NT2/D1 (cell line): Measurements from ENCODE around the gene FKBP5.
A peak's percentile ranks its signal among the peaks of the same experiment; 100 is the strongest.
"Not testable (repeated sequence)": the region's sequence is repeated elsewhere in the genome, so short reads cannot be mapped to it uniquely, and the experiment has no call there.

Experiments
- DNase-seq: peaks from one replicate; pipeline ENCODE4 v3.0.0-alpha.2; 2011; ENCODE audit warnings: low read depth, low spot score
- H3K27me3 ChIP-seq: 2 replicates; pipeline ENCODE4 v1.6.0; 2011; ENCODE audit warnings: mild to moderate bottlenecking; ENCODE audit not compliant: insufficient read length, insufficient read depth
- H3K36me3 ChIP-seq: 2 replicates; pipeline ENCODE4 v1.6.1; 2011; ENCODE audit warnings: mild to moderate bottlenecking, low read length, mixed read lengths; ENCODE audit not compliant: insufficient read depth, insufficient read length
- H3K4me1 ChIP-seq: 2 replicates; pipeline ENCODE4 v1.5.1; 2011; ENCODE audit not compliant: insufficient read depth, insufficient read length
- H3K4me3 ChIP-seq: 2 replicates; pipeline ENCODE4 v1.5.1; 2011; ENCODE audit warnings: low read depth; ENCODE audit not compliant: insufficient read length
- H3K9ac ChIP-seq: 2 replicates; pipeline ENCODE4 v1.6.0; 2011; ENCODE audit warnings: low read depth; ENCODE audit not compliant: insufficient read length
- H3K9me3 ChIP-seq: 2 replicates; pipeline ENCODE4 v1.5.1; 2011; ENCODE audit warnings: mild to moderate bottlenecking, low read length; ENCODE audit not compliant: insufficient read depth
- SUZ12 ChIP-seq: IDR thresholded peaks from 2 replicates; pipeline ENCODE4 v1.6.1; 2011; ENCODE audit not compliant: insufficient read length, insufficient read depth; ENCODE audit errors: extremely low read depth
- YY1 ChIP-seq: IDR thresholded peaks from 2 replicates; pipeline ENCODE4 v1.6.1; 2011; ENCODE audit not compliant: insufficient read length, insufficient read depth
- ZNF274 ChIP-seq: IDR thresholded peaks from 2 replicates; pipeline ENCODE4 v1.6.1; 2011; ENCODE audit warnings: mild to moderate bottlenecking, low read depth, low read length

The FKBP5 gene

DNA sequence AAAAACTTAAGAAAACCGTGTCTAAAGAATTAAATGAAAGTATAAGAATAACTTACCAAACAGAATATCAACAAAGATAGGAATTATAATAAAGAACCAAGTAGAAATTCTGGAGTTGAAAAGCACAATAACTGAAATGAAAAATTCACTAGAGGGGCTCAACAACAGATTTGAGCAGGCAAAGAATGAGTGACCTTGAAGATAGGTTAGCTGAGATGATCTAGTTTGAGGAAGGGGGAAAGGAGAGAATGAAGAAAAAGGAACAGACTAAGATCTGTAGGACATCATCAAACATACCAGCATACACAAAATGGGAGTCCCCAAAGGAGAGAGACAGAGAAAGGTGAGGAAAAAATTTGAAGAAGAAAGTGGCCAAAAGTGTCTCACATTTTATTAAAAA lies 138.3 kb downstream of the FKBP5 start:
- no peaks in the 10 kb centered on the region for H3K9me3 ChIP-seq
- H3K4me3 ChIP-seq, result no peak overlapping the region
- no peak for TF ChIP-seq YY1
- H3K4me1 ChIP-seq, result peaks cover 8% of the 10 kb centered on the region
- H3K9ac ChIP-seq, result no peak overlapping the region
- DNase-seq, result no peak
- H3K36me3 ChIP-seq, result no peaks in the 10 kb centered on the region
- H3K27me3 ChIP-seq, result no peaks in the 10 kb centered on the region

DNA sequence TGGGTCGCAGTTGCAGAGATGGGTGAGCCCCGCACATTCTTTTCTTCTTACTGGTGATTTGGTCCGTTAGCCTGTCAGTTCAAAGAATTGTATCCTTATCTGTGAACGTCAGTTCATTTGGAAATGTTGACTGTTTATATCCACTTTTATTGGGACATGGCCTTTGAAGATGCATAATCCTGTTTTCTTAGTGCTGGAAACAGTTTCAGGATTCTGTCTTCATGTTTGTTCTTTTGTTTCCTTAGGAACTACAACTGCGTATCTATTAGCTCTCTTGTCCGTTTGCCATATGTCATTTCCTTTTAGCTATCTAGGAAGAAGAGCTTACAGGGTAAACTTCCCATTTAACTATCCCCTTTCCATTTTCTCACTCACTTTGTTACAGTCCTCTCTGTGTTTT lies 141.0 kb downstream of the FKBP5 start:
- Histone ChIP-seq H3K4me3 (no peak overlapping the region), H3K9me3 (no peaks in the 10 kb centered on the region), H3K36me3 (no peaks in the 10 kb centered on the region), H3K4me1 (peaks cover 6% of the 10 kb centered on the region), H3K27me3 (no peaks in the 10 kb centered on the region), H3K9ac (no peak overlapping the region)
- TF ChIP-seq SUZ12 (no peak), YY1 (no peak), ZNF274 (no peak)
- no peak for DNase-seq

GRCh38 chr6:35544769-35545361 lies 143.8 kb downstream of the FKBP5 start:
- no peak overlapping the region for H3K4me3 ChIP-seq
- no peak overlapping the region for H3K9ac ChIP-seq
- H3K4me1 ChIP-seq, result peaks cover 6% of the 10 kb centered on the region
- no peaks in the 10 kb centered on the region for H3K27me3 ChIP-seq
- H3K9me3 ChIP-seq, result no peaks in the 10 kb centered on the region
- DNase-seq, result no peak
- no peak for TF ChIP-seq ZNF274
- TF ChIP-seq SUZ12, result no peak
- TF ChIP-seq YY1, result no peak
- H3K36me3 ChIP-seq, result no peaks in the 10 kb centered on the region

DNA sequence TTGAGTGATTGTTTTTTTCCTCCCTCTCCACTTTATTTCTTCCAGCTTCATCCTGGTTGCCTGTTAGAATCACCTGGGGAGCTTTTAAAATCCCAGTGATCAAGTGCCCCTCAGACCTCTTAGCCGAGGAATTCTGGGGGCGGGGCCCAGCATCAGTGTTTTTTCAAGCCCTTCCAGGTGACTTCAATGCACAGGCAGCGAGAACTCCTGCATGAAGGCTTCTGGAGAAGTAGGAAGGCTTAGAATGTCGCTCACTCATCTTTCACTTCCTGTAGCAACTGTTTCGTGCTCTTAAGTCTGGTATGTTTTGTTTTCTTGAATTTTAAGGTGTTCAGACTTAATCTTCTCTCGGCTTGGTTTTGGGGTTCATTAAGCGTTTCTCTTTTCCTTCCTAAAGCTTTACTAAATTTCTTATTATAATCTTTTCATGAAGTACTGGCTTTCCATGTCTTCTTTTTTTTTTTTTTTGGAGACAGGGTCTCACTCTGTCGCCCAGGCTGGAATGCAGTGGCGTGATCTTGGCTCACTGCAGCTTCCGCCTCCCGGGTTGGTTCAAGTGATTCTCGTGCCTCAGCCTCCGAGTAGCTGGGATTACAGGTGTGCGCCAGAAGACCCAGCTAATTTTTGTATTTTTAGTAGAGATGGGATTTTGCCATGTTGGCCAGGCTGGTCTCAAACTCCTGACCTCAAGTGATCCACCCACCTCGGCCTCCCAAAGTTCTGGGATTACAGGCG lies 145.1 kb downstream of the FKBP5 start:
- peak; percentile 35 for DNase-seq
- Histone ChIP-seq H3K4me3 (no peak overlapping the region), H3K36me3 (no peaks in the 10 kb centered on the region), H3K9me3 (no peaks in the 10 kb centered on the region), H3K27me3 (no peaks in the 10 kb centered on the region), H3K4me1 (peaks cover 6% of the 10 kb centered on the region), H3K9ac (no peak overlapping the region)
- TF ChIP-seq SUZ12, result no peak
- no peak for TF ChIP-seq ZNF274
- no peak for TF ChIP-seq YY1

DNA sequence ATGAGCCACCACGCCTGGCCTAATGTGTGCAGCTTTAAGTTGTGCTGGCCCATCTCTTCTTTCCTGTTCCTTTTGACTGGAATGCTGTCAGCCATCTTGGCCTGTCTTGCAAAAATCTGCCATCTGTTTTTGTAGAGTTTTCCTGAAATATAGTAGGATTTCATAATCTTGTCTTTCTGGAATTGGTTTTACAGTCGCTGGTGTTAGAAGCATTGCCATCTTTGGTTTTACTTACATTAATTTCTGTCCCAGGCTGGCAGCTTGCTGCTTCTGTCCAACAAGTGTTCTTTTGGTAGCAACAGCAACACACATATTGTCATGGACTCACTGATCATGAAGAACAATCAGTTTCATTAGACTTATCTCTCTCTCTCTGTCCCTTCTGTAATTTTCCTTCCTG lies 146.9 kb downstream of the FKBP5 start:
- no peak overlapping the region for H3K4me3 ChIP-seq
- TF ChIP-seq YY1 (no peak), ZNF274 (no peak), SUZ12 (no peak)
- H3K9ac ChIP-seq, result no peak overlapping the region
- no peak for DNase-seq
- H3K4me1 ChIP-seq, result peaks cover 3% of the 10 kb centered on the region
- no peaks in the 10 kb centered on the region for H3K27me3 ChIP-seq
- no peaks in the 10 kb centered on the region for H3K36me3 ChIP-seq
- no peaks in the 10 kb centered on the region for H3K9me3 ChIP-seq

GRCh38 chr6:35539223-35539622 lies 149.5 kb downstream of the FKBP5 start:
- no peak for TF ChIP-seq ZNF274
- DNase-seq, result no peak
- Histone ChIP-seq H3K4me1 (peaks cover 5% of the 10 kb centered on the region), H3K27me3 (no peaks in the 10 kb centered on the region), H3K9me3 (no peaks in the 10 kb centered on the region), H3K9ac (no peak overlapping the region), H3K36me3 (no peaks in the 10 kb centered on the region), H3K4me3 (no peak overlapping the region)

DNA sequence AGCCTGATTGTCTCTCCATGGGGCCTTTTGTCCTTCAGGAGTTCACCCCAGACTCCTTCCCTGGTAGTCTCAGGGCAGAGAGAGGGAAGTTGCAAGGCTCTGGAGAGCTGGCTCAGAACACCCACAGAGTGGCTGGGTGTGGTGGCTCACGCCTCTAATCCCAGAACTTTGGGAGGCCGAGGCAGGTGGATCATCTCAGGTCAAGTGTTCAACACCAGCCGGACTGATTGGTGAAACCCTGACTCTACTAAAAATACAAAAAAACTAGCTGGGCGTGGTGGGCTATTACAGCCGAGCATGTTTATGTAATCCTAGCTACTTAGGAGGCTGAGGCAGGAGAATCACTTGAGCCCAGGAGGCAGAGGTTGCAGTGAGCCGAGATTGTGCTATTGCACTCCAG lies 152.9 kb downstream of the FKBP5 start:
- not testable (repeated sequence) for H3K4me3 ChIP-seq, H3K9ac ChIP-seq, DNase-seq, H3K27me3 ChIP-seq, H3K36me3 ChIP-seq, H3K9me3 ChIP-seq, H3K4me1 ChIP-seq

- no peaks in the 10 kb centered on the region for H3K27me3 ChIP-seq
- no peak overlapping the region for H3K4me3 ChIP-seq
- no peaks in the 10 kb centered on the region for H3K9me3 ChIP-seq
- TF ChIP-seq SUZ12, result no peak
- TF ChIP-seq ZNF274, result no peak
- no peak for TF ChIP-seq YY1
- H3K9ac ChIP-seq, result peak overlapping the region; percentile 32
- no peaks in the 10 kb centered on the region for H3K36me3 ChIP-seq
- no peak for DNase-seq
- peaks cover 9% of the 10 kb centered on the region for H3K4me1 ChIP-seq
These were observed 154.1 kb downstream of the FKBP5 start for GRCh38 chr6:35534407-35535170.
